Keratinocyte (primary cell): Measurements from ENCODE around the gene P4HTM.

Experiments
- CTCF ChIP-seq, 3 experiments: IDR thresholded peaks in 1 of 3; conservative IDR thresholded peaks in 1 of 3; optimal IDR thresholded peaks in 1 of 3; 2 replicates in 2 of 3; 3 replicates in 1 of 3; pipeline versions ENCODE3 to v1.5.1; 2011; ENCODE audit warnings: low read length in 3 of 3, mild to moderate bottlenecking in 3 of 3, moderate library complexity in 2 of 3, control low read depth in 1 of 3, inconsistent platforms in 1 of 3; ENCODE audit not compliant: insufficient read depth in 2 of 3; ENCODE audit errors: extremely low read depth in 1 of 3
- EZH2 ChIP-seq: IDR thresholded peaks from one replicate; pipeline ENCODE4 v1.6.1; 2012; ENCODE audit warnings: inconsistent platforms, mild to moderate bottlenecking, low read length, moderate library complexity

GRCh38 chr3:48960841-48961413 lies 29.1 kb upstream of the P4HTM start:
- TF ChIP-seq CTCF (optimal IDR thresholded peaks at IDR 0.05 in 1 of 3, IDR thresholded peaks at IDR 0.05 in 1 of 3, conservative IDR thresholded peaks at IDR 0.05 in 1 of 3; ENCODE audit: extremely low read depth in 1 of 3, insufficient read depth in 2 of 3, low read length in 3 of 3) (no peak), EZH2 (no peak)
